ENCODE results near the gene MYADML2.

Gene MYADML2

GRCh38 chr17:81929253-81930141 is 17.5 kb downstream of the MYADML2 start:
- Histone ChIP-seq H3K36me3 (ENCODE audit: control insufficient read depth in 1 of 2, insufficient read depth in 2 of 2, low read length in 2 of 2) (peaks cover 0 to 13% of the 10 kb centered on the region in 2 donors), H3K27ac (ENCODE audit: low read length) (no peak overlapping the region), H3K27me3 (ENCODE audit: low read depth, low read length) (no peaks in the 10 kb centered on the region), H3K4me1 (ENCODE audit: control insufficient read depth in 1 of 2, insufficient read depth in 2 of 2, low read length in 2 of 2) (peaks cover 4 to 30% of the 10 kb centered on the region in 2 donors), H3K9me3 (ENCODE audit: control insufficient read depth in 1 of 2, low read length in 2 of 2) (no peaks in the 10 kb centered on the region), H3K4me3 (ENCODE audit: low read depth in 1 of 2, low read length in 2 of 2) (no peak overlapping the region)

DNA sequence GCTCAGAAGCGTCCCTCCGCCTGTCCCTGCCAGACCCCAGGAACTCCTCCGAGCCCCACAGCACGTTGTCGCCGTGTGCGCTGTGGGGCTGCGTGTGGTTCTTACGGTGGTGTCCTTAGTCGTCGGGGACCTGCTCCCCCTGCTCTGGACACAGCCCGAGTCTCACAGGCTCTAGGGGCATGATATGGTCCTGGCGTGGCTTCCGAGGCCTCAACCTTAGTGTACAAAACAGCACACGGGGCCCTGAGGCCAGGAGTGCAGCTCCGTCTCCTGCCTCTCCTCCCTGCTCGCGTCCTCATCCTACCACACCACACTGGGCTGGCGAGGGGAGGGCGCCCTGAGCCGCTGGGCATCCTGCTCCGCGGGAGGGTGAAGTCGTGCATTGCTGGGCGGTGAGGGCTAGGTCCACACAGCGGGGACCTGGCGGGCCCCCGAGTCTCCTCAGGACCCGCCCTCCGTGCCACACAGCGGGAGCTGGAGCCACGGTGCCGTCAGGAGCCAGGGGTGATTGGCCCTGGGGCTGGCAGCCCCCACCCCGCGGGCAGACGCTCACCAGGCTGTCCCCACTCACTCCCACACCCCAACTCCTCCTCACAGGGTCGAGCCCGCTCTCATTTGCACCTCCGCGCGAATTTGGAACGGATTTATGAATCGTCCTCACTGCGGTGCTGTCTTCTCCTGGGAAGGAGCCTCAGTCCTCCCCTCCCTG is 18.3 kb downstream of the MYADML2 start:
- peak overlapping the region in 1 of 2 donors; percentile 66 for H3K4me3 ChIP-seq (ENCODE audit: low read depth in 1 of 2, low read length in 2 of 2)
- H3K4me1 ChIP-seq (ENCODE audit: control insufficient read depth in 1 of 2, insufficient read depth in 2 of 2, low read length in 2 of 2) = peaks cover 12 to 38% of the 10 kb centered on the region in 2 donors
- no peaks in the 10 kb centered on the region for H3K9me3 ChIP-seq (ENCODE audit: control insufficient read depth in 1 of 2, low read length in 2 of 2)
- H3K27ac ChIP-seq (ENCODE audit: low read length) = no peak overlapping the region
- H3K36me3 ChIP-seq (ENCODE audit: control insufficient read depth in 1 of 2, insufficient read depth in 2 of 2, low read length in 2 of 2) = peaks cover 0 to 13% of the 10 kb centered on the region in 2 donors
- H3K27me3 ChIP-seq (ENCODE audit: low read depth, low read length) = no peaks in the 10 kb centered on the region

GRCh38 chr17:81927653-81928543 is 19.1 kb downstream of the MYADML2 start, which contains the start of gene MAFG:
Gene MAFG (minus strand): TSS chr17:81927735. CDS start chr17:81923185, 4,550 bp downstream.
- Histone ChIP-seq H3K9me3 (ENCODE audit: control insufficient read depth in 1 of 2, low read length in 2 of 2) (no peaks in the 10 kb centered on the region), H3K27ac (ENCODE audit: low read length) (peak within 1 kb of the TSS; percentile 80), H3K4me3 (ENCODE audit: low read depth in 1 of 2, low read length in 2 of 2) (peak within 1 kb of the TSS; percentile 53 to 92), H3K36me3 (ENCODE audit: control insufficient read depth in 1 of 2, insufficient read depth in 2 of 2, low read length in 2 of 2) (peaks cover 0 to 13% of the 10 kb centered on the region in 2 donors), H3K4me1 (ENCODE audit: control insufficient read depth in 1 of 2, insufficient read depth in 2 of 2, low read length in 2 of 2) (peaks cover 13 to 46% of the 10 kb centered on the region in 2 donors), H3K27me3 (ENCODE audit: low read depth, low read length) (no peaks in the 10 kb centered on the region)

- H3K4me1 ChIP-seq (ENCODE audit: control insufficient read depth in 1 of 2, insufficient read depth in 2 of 2, low read length in 2 of 2) = peaks cover 13 to 53% of the 10 kb centered on the region in 2 donors
- H3K9me3 ChIP-seq (ENCODE audit: control insufficient read depth in 1 of 2, low read length in 2 of 2) = no peaks in the 10 kb centered on the region
- peaks cover 0 to 20% of the 10 kb centered on the region in 2 donors for H3K36me3 ChIP-seq (ENCODE audit: control insufficient read depth in 1 of 2, insufficient read depth in 2 of 2, low read length in 2 of 2)
- peak overlapping the region; percentile 53 to 92 for H3K4me3 ChIP-seq (ENCODE audit: low read depth in 1 of 2, low read length in 2 of 2)
- H3K27me3 ChIP-seq (ENCODE audit: low read depth, low read length) = no peaks in the 10 kb centered on the region
- peak overlapping the region; percentile 80 for H3K27ac ChIP-seq (ENCODE audit: low read length)
These were observed 19.8 kb downstream of the MYADML2 start for GRCh38 chr17:81927152-81927652.

DNA sequence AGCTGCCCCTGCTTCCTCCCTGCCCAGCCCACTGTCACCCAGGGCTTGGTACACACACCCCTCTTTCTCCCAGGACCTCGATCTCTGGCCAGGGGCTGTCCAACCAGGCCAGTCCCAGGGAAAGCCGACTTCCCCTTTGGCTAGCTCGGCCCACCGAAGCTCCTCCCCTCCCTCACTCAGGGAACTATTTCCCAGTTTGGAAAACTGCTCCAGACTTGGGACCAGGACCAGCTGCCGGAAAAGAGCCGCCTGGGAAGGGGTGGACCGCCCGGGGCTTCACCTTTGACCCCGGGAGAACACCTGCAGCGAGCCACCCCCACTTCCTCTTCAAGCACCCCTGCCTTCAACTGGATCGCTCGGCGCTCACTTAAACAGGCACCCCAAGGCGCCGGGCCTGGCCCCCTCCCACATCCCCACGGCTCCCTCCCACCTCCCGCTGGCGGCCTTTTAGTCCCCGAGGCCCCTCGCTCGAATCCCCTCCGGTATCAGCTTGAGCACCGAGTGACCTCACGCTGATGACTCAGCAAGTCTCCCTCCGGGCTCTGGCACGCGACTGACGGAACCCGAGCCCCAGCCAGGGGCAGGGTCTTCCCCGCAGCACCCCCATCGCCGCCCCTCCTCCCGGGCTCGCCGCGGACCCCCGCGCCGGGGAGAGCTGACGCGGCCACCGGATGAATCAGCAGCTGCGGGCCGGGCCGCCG is 20.4 kb downstream of the MYADML2 start:
- H3K9me3 ChIP-seq (ENCODE audit: control insufficient read depth in 1 of 2, low read length in 2 of 2) = no peaks in the 10 kb centered on the region
- peak overlapping the region; percentile 53 to 92 for H3K4me3 ChIP-seq (ENCODE audit: low read depth in 1 of 2, low read length in 2 of 2)
- peaks cover 0 to 25% of the 10 kb centered on the region in 2 donors for H3K36me3 ChIP-seq (ENCODE audit: control insufficient read depth in 1 of 2, insufficient read depth in 2 of 2, low read length in 2 of 2)
- H3K4me1 ChIP-seq (ENCODE audit: control insufficient read depth in 1 of 2, insufficient read depth in 2 of 2, low read length in 2 of 2) = peaks cover 13 to 59% of the 10 kb centered on the region in 2 donors
- peak overlapping the region; percentile 80 for H3K27ac ChIP-seq (ENCODE audit: low read length)
- H3K27me3 ChIP-seq (ENCODE audit: low read depth, low read length) = no peaks in the 10 kb centered on the region

- Histone ChIP-seq H3K4me1 (ENCODE audit: control insufficient read depth in 1 of 2, insufficient read depth in 2 of 2, low read length in 2 of 2) (peaks cover 13 to 61% of the 10 kb centered on the region in 2 donors), H3K27ac (ENCODE audit: low read length) (peak overlapping the region; percentile 80), H3K4me3 (ENCODE audit: low read depth in 1 of 2, low read length in 2 of 2) (peak overlapping the region; percentile 53 to 92), H3K27me3 (ENCODE audit: low read depth, low read length) (no peaks in the 10 kb centered on the region), H3K36me3 (ENCODE audit: control insufficient read depth in 1 of 2, insufficient read depth in 2 of 2, low read length in 2 of 2) (peaks cover 0 to 29% of the 10 kb centered on the region in 2 donors), H3K9me3 (ENCODE audit: control insufficient read depth in 1 of 2, low read length in 2 of 2) (no peaks in the 10 kb centered on the region)
These were observed 21.1 kb downstream of the MYADML2 start for GRCh38 chr17:81925860-81926450.

DNA sequence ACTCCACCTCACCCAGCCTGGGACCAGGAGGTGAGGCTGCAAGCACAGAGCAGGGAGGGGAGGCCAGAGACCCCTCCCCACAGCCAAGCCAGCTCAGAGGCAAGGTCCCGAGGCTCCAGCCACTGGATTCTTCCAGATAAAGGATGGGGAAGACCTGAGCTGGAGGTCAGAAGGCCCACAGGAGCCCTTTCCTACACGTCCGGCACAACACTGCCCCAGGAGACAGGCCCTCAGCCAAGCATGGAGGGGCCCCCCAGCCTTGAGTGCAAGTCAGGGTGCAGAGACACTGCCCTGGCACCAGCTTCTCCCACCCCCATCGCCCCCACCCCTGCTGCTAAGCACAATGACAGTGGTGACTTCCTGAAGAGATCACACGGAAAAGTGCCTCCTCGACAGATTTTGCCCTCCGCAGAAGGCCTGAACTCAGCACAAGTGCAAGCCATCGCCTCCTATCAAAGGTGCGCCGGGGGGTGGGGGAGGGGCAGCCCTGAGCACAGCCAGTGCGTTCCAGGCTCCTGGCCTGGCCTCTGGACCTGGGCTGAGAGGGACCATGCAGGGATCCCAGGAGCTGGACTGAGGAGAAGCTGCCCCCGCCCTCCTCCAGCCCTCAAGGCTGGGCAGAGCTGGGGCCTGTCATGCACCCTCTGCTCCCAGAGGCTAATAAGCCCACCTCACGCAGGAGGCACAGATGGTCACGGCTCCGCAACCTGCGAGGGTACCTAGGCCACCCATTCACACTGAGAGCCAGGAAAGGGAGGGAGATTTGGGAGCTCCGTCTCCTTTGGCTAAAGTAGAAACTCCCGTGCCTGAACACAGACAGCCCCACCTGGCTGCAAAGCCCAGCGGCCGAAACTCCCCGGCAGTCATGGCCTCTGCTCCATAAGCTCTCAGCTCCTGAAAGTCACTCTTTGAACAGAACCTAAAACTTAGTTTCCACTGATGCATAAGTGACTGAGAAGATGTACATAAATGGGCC is 22.2 kb downstream of the MYADML2 start:
- H3K4me3 ChIP-seq (ENCODE audit: low read depth in 1 of 2, low read length in 2 of 2) = peak overlapping the region in 1 of 2 donors; percentile 25
- H3K4me1 ChIP-seq (ENCODE audit: control insufficient read depth in 1 of 2, insufficient read depth in 2 of 2, low read length in 2 of 2) = peaks cover 13 to 70% of the 10 kb centered on the region in 2 donors
- H3K9me3 ChIP-seq (ENCODE audit: control insufficient read depth in 1 of 2, low read length in 2 of 2) = no peaks in the 10 kb centered on the region
- H3K27ac ChIP-seq (ENCODE audit: low read length) = no peak overlapping the region
- H3K27me3 ChIP-seq (ENCODE audit: low read depth, low read length) = no peaks in the 10 kb centered on the region
- H3K36me3 ChIP-seq (ENCODE audit: control insufficient read depth in 1 of 2, insufficient read depth in 2 of 2, low read length in 2 of 2) = peaks cover 0 to 40% of the 10 kb centered on the region in 2 donors

DNA sequence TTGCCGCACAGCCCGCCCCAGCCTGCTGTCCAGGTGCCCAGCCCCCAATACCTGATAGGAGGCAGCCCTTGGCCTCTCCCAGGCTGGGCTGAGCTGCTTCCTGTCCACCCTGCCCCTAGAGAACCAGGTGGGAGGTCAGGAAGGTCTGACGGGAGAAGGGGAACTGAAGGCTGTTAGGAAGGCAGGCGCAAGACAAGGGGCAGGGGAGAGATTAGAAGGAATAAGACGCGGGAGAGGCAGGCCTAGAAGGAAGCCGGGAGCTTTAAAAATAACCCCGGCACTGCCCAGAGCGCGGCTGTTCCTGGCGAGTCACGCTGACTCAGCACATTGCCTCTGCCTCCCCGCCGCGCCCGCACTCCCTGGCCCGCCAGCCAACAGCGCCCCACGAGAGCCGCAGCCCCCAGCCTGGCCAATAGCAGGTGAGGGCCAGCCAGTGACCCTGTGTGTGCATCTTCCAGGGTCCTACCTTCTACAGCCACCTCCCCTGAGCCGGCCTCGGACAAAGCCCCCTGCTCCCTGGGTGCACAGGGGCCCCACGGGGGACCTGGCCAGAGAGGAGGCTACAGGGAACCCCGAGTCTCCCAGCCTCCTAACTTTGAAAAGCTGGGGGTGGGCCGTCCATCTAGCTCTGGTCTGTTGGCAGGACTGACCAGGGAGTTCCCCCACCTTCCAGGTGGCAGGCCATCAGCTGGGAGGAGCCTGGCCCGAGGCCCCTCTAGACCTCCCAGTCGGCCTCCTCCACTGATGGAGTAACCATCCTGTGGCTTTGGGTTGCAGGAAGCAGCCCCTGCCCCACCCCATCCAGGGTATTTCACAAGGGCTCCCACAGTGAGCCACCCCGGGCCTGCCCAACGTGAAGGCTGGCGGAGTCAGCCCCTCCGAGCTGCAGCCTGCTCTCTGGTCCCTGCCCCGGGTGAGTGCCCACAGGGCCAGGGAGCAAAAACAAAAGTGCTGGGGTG is 23.5 kb downstream of the MYADML2 start:
- Histone ChIP-seq H3K27me3 (ENCODE audit: low read depth, low read length) (no peaks in the 10 kb centered on the region), H3K27ac (ENCODE audit: low read length) (no peak overlapping the region), H3K4me1 (ENCODE audit: control insufficient read depth in 1 of 2, insufficient read depth in 2 of 2, low read length in 2 of 2) (peaks cover 17 to 68% of the 10 kb centered on the region in 2 donors), H3K4me3 (ENCODE audit: low read depth in 1 of 2, low read length in 2 of 2) (peak overlapping the region; percentile 16 to 44), H3K9me3 (ENCODE audit: control insufficient read depth in 1 of 2, low read length in 2 of 2) (no peaks in the 10 kb centered on the region), H3K36me3 (ENCODE audit: control insufficient read depth in 1 of 2, insufficient read depth in 2 of 2, low read length in 2 of 2) (peaks cover 6 to 41% of the 10 kb centered on the region in 2 donors)

Measured in muscle layer of duodenum (tissue), 2 donors.